HG03439 (cell line): ENCODE measurements around the gene LHX3.

Experiments used
- ATAC-seq: cut with Tn5 transposase; IDR thresholded peaks from one replicate; pipeline ENCODE4 v1.9.1; 2021; ENCODE audit warnings: mild to moderate bottlenecking, moderate library complexity; ENCODE audit not compliant: unreplicated experiment

LHX3 gene

DNA sequence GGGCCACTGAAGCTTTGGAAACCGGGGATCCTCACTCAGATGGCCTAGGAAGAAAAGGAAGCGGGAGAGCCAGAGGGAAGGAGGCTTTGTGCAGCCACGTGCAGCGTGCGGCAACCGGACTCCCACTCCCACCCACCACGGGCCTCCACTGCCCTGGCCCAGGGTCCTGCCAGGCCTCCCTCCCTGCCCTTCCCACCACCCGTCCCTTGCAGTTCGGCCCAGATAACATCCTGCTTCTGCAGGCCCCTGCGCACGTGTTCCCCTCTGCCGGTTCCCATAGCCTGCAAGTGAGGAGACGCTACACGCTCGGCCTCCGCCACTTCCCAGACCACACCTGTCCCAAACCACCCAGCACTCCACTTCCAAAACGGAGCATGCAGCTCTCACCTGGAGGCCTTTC is 4.3 kb upstream of the LHX3 start:
- no peak for ATAC-seq

DNA sequence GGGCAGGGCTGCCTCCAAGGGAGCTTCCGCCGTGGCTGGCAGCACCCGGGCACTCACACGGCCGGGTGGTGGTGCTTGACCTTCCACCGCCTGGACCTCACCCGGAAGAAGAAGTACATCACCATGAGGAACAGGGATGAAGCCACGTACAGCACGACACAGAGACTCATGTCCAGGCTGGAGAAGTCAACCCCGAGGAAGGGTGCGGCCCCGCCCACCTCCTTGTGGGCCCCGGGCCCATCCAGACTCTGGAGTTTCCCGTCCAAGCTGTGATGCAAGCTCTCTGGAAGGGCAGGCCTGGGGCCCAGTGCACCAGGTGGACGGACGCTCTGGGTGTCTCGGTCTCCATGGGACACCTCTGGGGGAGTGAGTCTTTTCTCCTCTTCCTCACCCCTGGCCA is 3.7 kb upstream of the LHX3 start:
- ATAC-seq = no peak

DNA sequence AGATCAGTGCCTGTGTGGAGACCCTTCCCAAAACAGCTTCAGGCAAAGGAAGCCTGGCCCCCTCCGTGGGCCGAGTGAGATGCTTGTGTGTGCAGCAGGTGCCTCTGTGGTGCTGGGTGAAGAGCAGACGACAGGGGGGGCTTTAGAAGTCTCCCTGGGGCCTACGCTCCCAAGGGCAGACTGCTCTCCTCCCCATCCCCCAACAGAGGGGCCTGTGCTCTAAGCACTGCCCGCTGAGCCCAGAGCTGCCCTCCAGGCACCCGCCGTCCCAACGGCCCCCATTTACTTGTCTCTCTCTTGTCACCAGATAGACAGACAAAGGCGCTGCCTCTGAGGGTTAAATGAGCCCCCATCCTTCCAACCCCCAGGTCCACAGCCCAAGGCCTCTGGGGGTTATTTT is 2.7 kb upstream of the LHX3 start:
- ATAC-seq = no peak

DNA sequence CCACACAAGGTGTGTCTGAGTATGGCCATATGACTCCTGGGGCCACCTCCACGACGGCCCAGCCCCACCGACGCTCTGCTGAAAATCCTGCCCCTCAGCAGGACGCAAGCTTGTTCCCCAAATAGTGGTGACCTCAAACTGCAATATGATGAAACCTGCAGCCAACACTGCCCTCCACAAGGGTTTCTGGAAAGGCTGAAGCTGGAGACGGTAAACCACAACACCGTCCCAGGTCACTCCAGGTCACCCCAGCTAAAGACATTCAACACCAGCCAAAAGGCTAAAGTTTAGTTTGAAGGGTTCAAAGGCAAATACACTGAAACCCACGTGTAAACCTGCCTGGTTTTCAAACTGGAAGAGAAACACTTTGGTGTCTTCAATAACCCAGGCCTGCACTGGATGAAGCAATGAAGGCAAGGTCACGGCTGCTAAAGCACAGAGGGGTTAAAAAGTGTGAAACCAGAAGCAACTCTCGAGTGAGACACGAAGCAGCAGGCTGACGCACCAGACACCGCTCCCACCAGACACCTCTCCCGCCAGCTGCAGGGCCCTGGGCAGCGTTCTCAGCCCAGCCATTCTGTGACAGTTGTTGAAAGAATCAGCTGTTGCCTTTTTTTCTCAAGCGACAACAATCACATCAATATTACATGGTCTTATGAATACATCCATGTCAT is 1.8 kb upstream of the LHX3 start:
- no peak for ATAC-seq

DNA sequence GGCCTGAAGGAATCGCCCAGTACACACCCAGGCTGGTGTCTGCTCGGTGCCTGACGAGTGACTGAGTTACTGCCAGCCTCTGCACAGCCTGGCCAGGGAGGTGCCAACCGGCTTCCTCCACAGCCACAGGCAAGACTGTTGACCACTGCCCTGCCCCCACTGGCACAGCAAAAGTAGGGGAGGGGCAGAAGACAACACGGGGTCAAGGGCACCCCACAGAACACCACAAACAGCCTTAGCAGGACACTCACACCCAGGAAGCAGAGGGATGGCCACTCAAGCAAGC is 722 bp upstream of the LHX3 start:
- ATAC-seq = no peak

DNA sequence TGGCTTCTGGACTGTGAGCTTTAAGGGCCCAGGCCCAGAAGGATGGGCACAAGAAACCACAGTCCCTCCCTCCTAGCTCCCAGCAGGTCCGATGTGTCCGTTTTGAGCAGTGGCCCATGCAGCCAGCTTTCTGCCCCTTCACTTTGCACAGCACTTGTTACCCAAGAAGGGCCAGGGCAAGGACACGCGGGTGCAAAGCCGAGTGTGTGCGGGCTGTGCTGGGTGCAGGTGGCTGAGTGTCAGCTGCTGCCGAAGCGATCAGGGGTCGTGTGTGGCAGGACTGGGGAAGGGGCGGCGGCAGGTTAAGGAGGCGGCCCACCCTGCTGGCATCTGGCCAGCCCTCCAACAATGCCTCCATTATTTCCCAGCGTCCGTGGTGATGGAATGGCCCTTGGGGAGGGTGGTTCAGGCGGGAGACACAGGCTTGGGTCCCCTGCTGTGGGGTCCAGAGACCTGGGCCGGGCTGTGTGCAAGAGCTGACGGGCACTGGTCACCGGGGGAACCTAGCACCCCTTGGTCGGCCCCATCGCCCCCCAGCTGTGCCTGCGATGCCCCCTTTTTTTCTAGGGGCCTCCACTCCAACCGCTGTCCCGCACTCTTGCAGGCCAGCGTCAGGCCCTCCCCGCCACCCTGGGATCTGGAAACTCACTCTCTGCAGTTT is 653 bp downstream of the LHX3 start:
- ATAC-seq = no peak

DNA sequence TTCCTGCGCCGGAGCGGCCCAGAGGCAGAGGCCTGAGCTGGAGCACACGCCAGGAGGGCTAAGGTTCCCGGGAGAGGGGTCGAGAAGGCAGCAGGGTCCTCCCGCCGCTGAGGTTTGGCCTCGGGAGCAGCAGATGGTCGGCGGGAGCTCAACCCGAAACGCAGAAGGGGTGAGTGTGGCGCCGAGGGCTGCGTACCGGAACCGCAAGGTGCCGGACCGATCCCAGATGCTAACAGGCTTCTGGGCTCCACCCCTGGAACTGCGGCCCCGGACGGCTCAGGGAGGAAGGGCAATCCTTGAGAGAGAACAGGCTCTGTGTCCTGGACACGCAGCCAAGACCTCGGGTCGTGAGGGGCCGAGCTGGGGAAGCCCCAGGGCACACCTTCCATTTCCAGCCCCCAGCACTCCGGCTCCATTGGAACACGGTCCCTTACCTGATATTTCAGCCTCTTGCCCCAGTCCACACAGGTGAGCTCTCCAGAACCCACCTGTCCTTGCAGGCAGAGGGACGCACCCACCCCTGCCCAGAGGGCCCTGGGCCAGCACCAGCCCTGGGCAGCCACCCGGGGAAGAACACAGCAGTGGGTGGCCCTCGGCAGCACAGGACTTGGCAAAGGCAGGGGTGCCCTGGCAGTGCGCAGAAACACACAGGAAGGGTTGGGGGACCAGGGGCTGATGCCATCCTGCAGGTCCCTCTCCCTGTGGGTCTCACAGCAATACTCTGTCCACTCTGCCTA is 1.4 kb downstream of the LHX3 start:
- ATAC-seq = no peak

DNA sequence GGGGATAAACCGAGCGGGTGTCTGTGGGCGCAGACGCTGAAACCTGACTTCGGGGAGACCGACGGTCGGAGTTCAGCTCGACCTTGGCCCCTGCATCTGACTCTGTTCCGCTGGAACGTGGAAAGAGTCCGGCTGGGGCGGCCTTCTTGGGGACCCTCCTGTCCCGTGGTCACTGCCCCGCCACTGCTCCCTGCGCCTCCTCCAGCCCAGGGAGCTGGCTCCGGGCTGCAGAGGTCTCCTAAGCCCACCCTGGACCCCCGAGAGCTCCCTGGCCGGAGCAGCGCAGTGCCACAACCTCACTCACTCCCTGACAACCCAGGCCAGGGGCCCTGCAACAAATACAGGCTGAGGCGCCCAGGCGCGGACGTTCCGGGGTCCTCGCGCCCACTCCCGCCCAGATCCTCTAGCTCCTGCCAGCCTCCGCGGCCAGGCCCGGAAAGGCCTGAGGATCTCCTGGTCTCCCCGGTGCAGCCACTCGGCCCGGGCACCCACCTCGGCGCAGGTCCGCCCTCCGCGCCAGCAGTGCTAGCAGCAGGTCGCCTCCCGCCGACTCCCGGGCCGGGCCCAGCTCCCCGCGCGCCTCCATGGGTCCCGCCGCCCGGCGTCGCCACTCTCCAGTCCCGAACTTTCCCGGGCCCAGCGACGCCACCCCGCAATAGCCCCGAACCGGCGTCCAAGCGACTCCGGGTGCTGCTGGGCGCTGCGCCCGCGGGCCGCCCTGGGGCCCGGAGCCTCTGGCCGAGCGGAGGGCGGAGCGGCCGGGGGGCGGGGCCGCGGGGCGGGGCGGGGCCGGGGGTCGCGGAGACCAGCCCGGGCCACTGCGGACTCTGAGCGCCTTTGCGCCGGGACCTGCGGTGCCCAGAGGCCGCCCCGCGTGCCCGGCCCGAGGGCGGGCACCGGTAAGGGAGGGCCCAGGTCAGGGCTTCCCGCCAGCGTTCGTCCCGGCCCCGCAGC is 2.2 kb downstream of the LHX3 start:
- no peak for ATAC-seq

DNA sequence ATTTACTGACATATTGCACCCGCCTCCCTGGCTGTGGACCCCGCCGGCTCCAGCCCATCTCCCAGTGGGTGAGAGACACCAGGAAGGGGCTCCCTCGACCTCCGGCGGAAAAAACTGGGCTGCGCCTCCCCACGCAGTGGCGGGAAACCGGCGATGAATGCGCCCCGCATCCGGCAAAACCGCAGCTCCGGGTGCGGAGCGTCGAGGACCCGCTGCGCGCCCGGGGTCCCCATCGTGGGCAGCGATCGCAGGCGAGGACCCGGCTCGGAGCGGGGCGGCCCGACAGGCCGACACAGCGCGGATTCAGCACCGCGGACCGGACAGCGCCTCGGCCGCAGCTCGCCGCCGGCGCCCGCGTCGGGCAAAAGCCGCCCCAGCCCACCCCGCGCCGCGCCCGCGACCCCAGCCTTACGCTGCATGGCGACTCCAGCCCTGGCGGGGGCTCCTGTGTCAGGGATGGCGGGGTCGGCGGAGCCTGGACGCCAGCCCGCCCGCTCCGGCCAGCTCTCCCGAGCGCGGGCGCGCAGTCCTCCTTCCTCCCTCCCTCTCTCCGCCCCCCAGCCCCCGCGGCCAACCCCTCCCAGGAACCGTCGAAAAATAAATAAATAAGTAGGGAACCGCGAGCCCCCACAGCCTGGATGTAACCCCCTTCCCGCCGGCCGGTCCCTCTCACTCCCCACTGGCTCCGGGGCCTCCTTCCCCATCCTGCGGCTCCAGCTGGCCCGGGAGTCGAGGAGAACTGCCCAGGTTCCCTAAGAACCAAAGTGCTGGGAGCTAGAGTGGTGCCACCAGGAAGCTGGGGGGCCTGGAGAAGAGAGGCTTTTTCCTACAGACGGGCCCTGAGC is 3.1 kb downstream of the LHX3 start:
- ATAC-seq = no peak

DNA sequence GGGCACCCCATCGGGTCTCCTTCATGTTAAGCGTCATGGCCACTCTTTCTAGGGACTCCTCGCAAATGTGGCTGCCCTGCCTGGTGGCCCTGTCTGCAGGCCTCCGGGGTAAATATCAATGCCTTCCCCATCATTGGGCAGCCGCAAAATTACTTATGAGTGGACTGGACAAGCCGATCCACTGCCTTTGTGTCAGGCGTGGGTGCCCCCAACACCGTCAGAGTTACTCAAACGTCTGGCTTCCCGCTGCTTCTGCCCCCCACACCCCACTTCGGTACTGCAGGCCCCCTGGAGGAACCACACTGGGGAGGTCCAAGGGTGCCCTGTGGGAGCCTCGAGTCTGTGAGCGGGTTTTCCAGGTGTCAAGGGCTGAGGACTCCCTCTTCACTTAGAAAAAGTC is 3.8 kb downstream of the LHX3 start:
- ATAC-seq = no peak

DNA sequence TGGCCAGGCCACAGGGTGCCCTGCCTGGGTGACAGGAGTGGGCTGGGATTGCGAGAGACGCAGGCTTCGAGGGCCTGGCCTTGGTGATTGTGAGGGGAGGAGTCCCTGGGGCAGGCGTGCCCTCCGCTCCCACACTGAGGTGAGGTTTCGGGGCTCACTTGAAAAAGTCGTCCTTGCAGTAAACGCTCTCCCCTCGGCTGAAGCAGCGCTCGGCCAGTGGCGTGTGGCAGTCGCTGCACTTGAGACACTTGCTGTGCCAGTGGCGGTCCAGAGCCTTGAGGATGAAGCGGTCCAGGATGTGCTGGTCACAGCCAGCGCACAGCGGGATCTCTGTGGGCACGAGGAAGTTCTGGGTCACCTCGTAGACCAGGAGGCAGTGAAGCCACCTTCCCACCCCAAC is 4.5 kb downstream of the LHX3 start:
- no peak for ATAC-seq

DNA sequence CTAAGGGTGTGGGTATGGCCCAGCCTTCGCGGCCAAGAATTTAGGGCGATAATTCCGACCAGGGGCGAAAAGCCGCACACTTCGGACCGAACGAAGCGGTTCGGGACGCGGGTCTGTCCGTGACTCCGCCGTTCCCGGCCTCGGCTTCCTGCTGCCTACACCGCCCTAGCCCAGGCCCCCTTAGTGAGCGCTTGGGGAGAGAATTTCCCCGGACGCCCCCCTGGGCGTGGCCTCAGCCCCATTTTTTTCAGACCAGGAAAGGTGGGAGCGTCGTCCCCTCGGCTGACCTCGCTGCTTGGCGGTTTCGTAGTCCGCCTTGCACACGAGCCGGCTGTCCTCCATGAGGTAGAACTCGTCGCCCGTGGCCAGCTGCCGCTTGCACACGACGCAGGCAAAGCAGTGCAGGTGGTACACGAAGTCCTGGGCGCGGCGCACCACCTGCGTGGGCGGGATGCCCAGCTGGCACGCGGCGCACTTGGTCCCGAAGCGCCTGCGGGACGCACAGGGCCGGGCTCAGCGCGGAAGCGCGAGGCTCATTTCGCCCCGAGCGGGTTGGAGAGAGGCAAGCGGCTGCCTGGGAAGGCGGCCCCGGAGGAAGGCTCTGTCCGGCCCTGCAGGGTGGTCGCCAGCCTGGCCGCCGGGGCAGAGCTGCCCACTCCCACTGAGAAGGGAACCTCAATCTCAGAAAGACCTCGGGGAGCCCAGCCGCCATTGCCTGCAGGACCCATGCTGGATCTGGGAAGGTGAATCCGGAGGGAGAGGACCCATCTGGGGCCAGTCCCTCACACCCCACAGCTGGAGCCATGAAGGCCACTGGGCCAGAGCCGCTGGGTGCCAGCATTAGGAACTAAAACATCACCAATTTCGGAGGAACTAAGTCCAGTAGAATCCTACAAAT is 5.3 kb downstream of the LHX3 start:
- ATAC-seq = no peak

DNA sequence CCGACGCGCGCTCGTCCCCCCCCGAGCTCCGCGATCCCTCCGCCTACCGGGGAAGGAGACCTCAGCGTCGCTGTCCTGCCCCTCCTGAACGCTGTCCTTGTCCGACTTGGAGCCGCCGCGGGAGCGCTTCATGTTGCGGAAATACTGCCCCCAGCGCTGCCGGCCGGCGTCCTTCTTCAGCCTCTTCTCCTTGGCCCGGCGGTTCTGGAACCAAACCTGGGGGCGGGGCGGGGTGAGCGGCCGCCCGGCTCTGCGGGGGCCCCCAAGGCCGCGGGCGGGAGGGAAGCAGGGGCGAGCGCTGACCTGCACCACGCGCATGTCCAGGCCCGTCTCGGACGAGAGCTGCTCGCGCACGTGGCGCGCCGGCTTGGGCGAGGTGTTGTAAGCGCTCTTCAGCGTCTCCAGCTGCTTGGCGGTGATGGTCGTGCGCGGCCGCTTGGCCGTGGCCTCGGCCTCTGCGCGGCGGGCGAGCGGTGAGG is 6.3 kb downstream of the LHX3 start:
- no peak for ATAC-seq

DNA sequence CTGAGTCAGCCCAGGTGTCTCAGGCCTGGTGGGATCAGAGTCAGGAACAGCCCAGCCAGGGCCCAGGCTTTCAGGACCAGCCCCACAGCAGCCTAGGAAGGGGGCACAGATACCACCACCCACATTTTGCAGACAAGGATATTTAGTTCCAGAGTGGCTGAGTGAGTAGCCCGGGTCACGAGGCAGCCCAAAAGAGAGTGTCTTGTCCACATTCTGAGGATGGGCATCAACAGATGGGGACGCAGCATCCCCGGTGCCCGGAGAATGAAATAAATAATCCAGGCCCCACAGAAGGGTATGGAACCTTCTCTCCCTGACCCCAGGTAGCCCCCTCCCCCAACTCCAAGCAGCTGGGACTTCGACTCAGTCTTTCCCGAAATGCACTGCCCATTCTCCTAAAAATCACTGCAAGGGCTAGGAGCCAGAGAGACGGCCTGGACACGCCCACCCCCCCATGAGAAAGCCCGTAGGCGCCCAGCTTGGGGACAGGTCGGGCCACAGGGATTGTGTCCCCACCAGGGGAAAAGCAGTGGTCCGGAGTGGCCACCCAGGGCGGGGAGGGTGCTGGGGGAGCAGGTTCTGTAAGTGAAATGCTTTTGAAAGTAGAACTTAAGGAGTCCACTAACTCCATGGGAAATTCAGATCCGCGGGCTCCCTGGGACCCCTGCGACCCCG is 6.9 kb downstream of the LHX3 start:
- ATAC-seq = no peak

DNA sequence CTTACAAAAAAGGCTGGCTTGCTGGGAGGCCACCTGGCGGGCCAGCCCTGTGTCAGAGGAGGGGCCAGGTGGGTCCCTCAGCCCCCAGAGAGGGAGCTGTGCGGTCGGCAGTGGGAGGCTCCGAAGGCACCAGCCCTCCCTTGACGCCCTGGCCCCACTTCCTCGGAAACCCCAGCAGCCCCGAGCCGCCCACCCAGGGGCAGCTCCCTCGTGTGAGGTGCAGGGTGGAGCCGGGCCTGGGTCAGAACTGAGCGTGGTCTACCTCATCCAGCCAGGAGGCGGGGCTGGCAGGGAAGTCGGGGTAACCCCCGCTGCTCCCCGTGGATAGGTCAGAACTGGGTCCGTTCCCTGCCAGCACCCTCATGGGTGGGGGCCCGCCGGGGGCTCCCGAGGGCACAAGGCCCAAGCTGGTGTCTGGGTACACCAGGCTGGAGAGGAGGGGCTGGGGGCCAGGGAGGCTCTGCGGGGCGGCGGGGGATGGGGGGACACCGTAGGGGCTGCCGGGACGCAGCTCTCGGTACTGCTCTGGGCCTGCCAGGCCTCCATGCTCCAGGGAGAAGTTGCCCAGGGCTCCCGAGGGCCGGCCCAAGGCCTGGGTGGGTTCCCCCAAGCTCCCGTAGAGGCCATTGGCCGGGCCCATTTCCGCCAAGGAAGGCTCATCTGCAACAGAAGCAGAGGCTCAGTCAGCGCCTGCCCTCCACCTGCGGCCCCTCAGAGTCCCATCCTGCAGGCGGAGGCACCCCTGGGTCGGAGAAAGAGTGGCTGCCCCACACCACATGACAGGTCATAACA is 7.6 kb downstream of the LHX3 start:
- ATAC-seq = no peak

DNA sequence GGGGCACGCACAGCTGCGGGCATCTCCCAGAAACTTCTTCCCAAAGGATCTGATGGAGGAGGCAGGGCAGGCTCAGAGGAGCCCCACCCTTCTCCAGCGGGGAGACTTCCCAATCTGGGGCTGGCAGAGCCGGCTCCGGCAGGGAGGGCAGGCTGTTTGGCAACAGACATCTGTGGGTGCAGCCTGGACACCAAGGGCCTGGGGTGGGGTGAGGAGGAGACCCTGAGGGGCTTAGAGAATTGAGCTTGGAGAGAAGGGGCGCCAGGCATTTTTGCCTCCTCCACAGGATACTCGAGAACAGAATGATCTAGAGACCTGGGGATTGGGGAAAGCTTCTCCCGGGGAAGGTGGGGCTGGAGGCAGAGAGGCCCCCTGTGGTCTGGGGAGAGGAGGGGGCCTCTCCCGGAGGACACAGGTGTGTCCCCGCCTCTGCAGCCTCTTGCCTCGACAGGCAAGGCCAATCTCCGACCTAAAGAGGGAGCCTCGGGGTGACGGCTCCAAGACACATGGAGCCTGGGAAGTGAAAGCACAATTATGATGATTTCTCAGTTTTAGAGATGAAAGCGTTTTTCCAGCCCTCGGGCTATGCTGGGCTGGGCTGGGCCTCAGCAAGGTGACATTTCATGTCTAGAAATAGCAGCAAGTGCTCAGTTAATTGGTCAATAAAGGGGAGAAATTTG is 8.4 kb downstream of the LHX3 start:
- ATAC-seq = no peak

DNA sequence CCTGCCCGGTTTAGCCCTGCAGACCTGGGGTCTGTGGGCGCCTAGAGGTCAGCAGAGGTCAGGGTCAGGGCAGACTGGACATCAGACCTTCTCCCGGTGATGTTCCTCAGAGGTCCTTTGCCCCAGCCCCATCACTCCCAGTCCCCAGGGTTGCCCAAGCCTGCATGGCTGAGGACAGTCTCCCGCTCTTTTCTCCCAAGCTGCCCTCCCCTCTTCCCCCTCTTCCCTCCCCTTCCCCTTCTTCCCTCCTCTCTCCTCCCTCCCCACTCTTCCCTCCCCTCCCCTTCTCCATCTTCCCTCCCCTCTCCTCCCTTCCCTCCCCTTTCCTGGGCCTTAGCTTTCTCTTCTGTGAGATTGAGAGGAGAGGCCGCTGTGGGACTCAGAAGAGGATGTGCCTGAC is 10.4 kb downstream of the LHX3 start:
- ATAC-seq = no peak
